Esophagus muscularis mucosa (tissue), 4 donors: Measurements from ENCODE around the gene NR2F6. TPM values are rescaled to one million over a fixed set of nuclear protein-coding genes. Genes with fewer than 3 reads are reported as not detected.

ENCODE experiments used
- DNase-seq: peaks from one replicate; pipeline ENCODE4 v3.0.0-alpha.2; 2017; ENCODE audit errors: extremely low spot score
- H3K27ac ChIP-seq, 4 donors: fragments of 200-600 bp; sonication (generic); replicated peaks in 1 of 4; 1 replicate in 3 of 4; 2 replicates in 1 of 4; pipeline ENCODE4 v1.5.1; 2016 to 2019; ENCODE audit warnings: mild to moderate bottlenecking in 1 of 4
- H3K27me3 ChIP-seq, 4 donors: fragments of 200-600 bp; sonication (generic); one replicate each; pipeline versions ENCODE4 v1.5.1 to v1.6.0; 2016 to 2019
- H3K36me3 ChIP-seq, 4 donors: fragments of 200-600 bp; sonication (generic); one replicate each; pipeline ENCODE4 v1.5.1; 2016 to 2019
- H3K4me1 ChIP-seq, 4 donors: fragments of 200-600 bp; sonication (generic); one replicate each; pipeline ENCODE4 v1.5.1; 2016 to 2019
- H3K4me3 ChIP-seq, 4 donors: fragments of 200-600 bp; sonication (generic); 1 replicate in 2 of 4; 2 replicates in 2 of 4; pipeline ENCODE4 v1.5.1; 2016 to 2019; ENCODE audit warnings: mild to moderate bottlenecking in 4 of 4, moderate library complexity in 1 of 4
- H3K9me3 ChIP-seq, 4 donors: fragments of 200-600 bp; sonication (generic); 1 replicate in 3 of 4; 2 replicates in 1 of 4; pipeline ENCODE4 v1.5.1; 2016 to 2019
- CTCF ChIP-seq, 3 experiments: fragments of 200-600 bp in 2 of 3; fragments of 450-650 bp in 1 of 3; sonication (generic) in 2 of 3; IDR thresholded peaks; one replicate each; pipeline ENCODE4 v1.5.1; 2017 to 2019; ENCODE audit warnings: antibody characterized with exemption in 3 of 3, mild to moderate bottlenecking in 2 of 3, moderate library complexity in 1 of 3
- EP300 ChIP-seq: sonication (generic); formaldehyde crosslinking; IDR thresholded peaks from one replicate; pipeline ENCODE4 v1.6.1; 2017; ENCODE audit warnings: antibody characterized with exemption
- POLR2A ChIP-seq: fragments of 450-650 bp; IDR thresholded peaks from one replicate; pipeline ENCODE4 v1.6.1; 2017; ENCODE audit warnings: antibody characterized with exemption, moderate library complexity, mild to moderate bottlenecking, low read depth
- POLR2AphosphoS5 ChIP-seq, 2 donors: sonication (generic); formaldehyde crosslinking; IDR thresholded peaks; one replicate each; pipeline ENCODE4 v1.6.1; 2017; ENCODE audit warnings: antibody characterized with exemption in 2 of 2
- WGBS: methylation state at CpG from one replicate; pipeline ENCODE4 v1.1.5; 2018; 5-methylcytosine and 5-hydroxymethylcytosine counted together
- intact Hi-C: fragments of 100-400 bp; cut with DNase I; formaldehyde crosslinking; loops from one replicate; pipeline ENCODE4 v1.15.1; 2023
- total RNA-seq, 4 donors: library from RNA; depleted of rRNA; stranded (reverse); fragments of >200 nt; gene quantifications; one replicate each; pipeline versions ENCODE4 v1.1.0 to v1.2.1, GENCODE V29; 2016

Gene NR2F6
- total RNA-seq, 4 donors from 2014 or later = 38.6 to 88.0 (median 61.2) TPM

- peaks cover 28 to 50% (median 40%) of the 10 kb centered on the region in 4 donors for H3K4me1 ChIP-seq
- H3K27me3 ChIP-seq = no peaks in the 10 kb centered on the region
- TF ChIP-seq EP300 (no peak), POLR2A (no peak), POLR2AphosphoS5 (IDR thresholded peaks at IDR 0.05) (no peak), CTCF (IDR thresholded peaks at IDR 0.05) (no peak)
- peak overlapping the region; percentile 85 to 90 (median 87) for H3K27ac ChIP-seq
- 19% methylated on average over 14 of the region's 21 CpGs for WGBS
- H3K9me3 ChIP-seq = no peaks in the 10 kb centered on the region
- H3K36me3 ChIP-seq = peaks cover 0 to 13% (median 2%) of the 10 kb centered on the region in 4 donors
- DNase-seq = no peak
- intact Hi-C loops = no loop called here
- peak overlapping the region; percentile 76 to 97 (median 90) for H3K4me3 ChIP-seq
Measured at GRCh38 chr19:17246681-17247425, 1.1 kb upstream of the NR2F6 start.

- Histone ChIP-seq H3K27ac (peak overlapping the region; percentile 82 to 90 (median 87)), H3K27me3 (no peaks in the 10 kb centered on the region), H3K4me3 (peak overlapping the region; percentile 76 to 97 (median 90)), H3K36me3 (peaks cover 0 to 11% (median 8%) of the 10 kb centered on the region in 4 donors), H3K9me3 (no peaks in the 10 kb centered on the region), H3K4me1 (peaks cover 37 to 67% (median 53%) of the 10 kb centered on the region in 4 donors)
- TF ChIP-seq EP300 (no peak), POLR2A (no peak), POLR2AphosphoS5 (IDR thresholded peaks at IDR 0.05) (no peak), CTCF (IDR thresholded peaks at IDR 0.05) (no peak)
- WGBS = 3% methylated on average over 14 of the region's 100 CpGs
- intact Hi-C loops = no loop called here
- DNase-seq = no peak
Measured at GRCh38 chr19:17244618-17245534, 843 bp downstream of the NR2F6 start.

- WGBS = 28% methylated on average over 11 of the region's 52 CpGs
- Histone ChIP-seq H3K27me3 (no peaks in the 10 kb centered on the region), H3K27ac (peak overlapping the region; percentile 82 to 90 (median 87)), H3K36me3 (peaks cover 0 to 17% (median 12%) of the 10 kb centered on the region in 4 donors), H3K4me1 (peaks cover 37 to 71% (median 53%) of the 10 kb centered on the region in 4 donors), H3K9me3 (no peaks in the 10 kb centered on the region), H3K4me3 (peak overlapping the region; percentile 76 to 97 (median 90))
- no peak for TF ChIP-seq POLR2AphosphoS5 (IDR thresholded peaks at IDR 0.05)
- no peak for TF ChIP-seq CTCF (IDR thresholded peaks at IDR 0.05)
- TF ChIP-seq EP300 = no peak
- no peak for TF ChIP-seq POLR2A
- intact Hi-C loops = no loop called here
- no peak for DNase-seq
Measured at GRCh38 chr19:17243830-17244617, 1.7 kb downstream of the NR2F6 start.

- intact Hi-C loops = no loop called here
- Histone ChIP-seq H3K27ac (peak overlapping the region; percentile 82 to 90 (median 87)), H3K4me1 (peaks cover 37 to 71% (median 53%) of the 10 kb centered on the region in 4 donors), H3K9me3 (no peaks in the 10 kb centered on the region), H3K27me3 (no peaks in the 10 kb centered on the region), H3K36me3 (peaks cover 2 to 24% (median 18%) of the 10 kb centered on the region in 4 donors), H3K4me3 (peak overlapping the region; percentile 76 to 97 (median 90))
- TF ChIP-seq POLR2AphosphoS5 (IDR thresholded peaks at IDR 0.05) (no peak), EP300 (no peak), CTCF (IDR thresholded peaks at IDR 0.05) (no peak), POLR2A (no peak)
- WGBS = 48% methylated on average over 6 of the region's 8 CpGs
- no peak for DNase-seq
Measured at GRCh38 chr19:17243211-17243829, 2.4 kb downstream of the NR2F6 start.
